HG03521 (cell line): ENCODE measurements around the gene HRH2.
"Not testable (repeated sequence)": the region's sequence is repeated elsewhere in the genome, so short reads cannot be mapped to it uniquely, and the experiment has no call there.

ENCODE experiments used
- ATAC-seq: cut with Tn5 transposase; IDR thresholded peaks from one replicate; pipeline ENCODE4 v1.9.1; 2021; ENCODE audit warnings: mild to moderate bottlenecking, moderate library complexity; ENCODE audit not compliant: unreplicated experiment

The HRH2 gene

DNA sequence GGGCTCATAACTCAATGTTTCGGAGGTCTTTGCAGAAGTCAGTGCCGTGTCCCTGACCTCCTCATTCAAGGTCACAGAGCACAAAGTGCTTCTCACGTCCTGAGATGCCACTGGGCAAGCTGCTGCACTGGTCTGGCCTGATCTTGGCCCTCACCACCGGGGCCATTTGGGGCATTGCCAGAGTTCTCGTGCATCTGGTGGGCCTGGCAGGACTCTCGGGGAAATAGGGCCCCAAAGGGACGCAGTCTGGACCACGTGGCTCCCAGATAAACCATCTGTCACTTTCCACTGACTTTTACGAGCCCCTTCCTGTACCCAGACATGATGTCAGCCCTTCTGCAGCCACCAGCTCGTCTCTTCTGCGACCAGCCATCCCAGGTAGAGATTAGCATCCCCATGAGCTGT, 54.8 kb downstream of the HRH2 start:
- no peak for ATAC-seq

- no peak for ATAC-seq
Observed at GRCh38 chr5:175713930-175714329, 56.1 kb downstream of the HRH2 start.

DNA sequence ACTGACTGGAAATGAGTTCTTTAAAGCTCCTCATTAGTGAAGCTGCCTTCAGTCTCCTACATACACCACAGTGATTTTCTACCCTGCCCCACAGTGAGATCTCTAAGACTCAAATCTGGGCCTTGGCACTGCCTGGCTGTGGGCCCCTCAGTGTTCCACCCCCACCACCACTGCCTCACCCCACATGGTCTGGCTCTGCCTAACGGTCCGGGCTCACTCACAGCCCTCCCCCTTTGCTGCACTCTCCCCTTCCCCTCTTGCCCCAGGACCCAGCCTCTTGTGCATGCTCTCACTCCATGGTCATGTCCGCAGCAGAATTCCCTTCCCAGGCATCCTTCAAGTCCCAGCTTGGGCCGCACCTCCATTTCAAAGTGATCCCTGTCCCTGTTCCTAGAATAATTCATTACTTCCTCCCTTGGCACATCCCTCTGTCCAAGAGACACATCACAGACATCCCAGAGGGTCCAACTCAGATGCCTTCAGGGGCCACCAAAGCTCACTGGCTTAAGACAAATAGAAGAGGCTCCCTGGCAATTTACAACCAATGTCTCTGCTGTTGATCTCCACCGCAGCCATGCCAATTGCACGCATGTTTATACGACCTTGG, 56.7 kb downstream of the HRH2 start:
- ATAC-seq: no peak

GRCh38 chr5:175715627-175716522, 58.0 kb downstream of the HRH2 start:
- ATAC-seq: no peak

DNA sequence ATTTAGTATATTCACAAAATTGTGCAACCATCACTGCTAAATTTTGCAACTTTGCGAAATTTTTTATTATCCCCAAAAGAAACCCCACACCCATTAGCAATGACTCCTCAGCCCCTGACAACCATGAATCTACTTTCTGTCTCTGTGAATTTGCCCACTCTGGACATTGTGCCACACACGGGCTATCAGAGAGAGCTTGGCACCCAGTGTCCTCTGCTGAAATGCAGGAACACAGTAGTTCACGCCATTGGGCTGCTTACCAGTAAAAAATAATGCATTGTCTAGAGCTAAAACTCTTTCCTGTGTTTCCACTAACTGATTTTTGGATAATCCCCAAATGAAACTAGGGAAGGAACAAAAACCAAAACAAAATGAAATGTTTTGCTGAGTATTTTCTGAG, 60.0 kb downstream of the HRH2 start:
- ATAC-seq: no peak

- no peak for ATAC-seq
Observed at GRCh38 chr5:175718401-175719108, 60.7 kb downstream of the HRH2 start.

GRCh38 chr5:175719109-175719432, 61.2 kb downstream of the HRH2 start:
- ATAC-seq: not testable (repeated sequence)

DNA sequence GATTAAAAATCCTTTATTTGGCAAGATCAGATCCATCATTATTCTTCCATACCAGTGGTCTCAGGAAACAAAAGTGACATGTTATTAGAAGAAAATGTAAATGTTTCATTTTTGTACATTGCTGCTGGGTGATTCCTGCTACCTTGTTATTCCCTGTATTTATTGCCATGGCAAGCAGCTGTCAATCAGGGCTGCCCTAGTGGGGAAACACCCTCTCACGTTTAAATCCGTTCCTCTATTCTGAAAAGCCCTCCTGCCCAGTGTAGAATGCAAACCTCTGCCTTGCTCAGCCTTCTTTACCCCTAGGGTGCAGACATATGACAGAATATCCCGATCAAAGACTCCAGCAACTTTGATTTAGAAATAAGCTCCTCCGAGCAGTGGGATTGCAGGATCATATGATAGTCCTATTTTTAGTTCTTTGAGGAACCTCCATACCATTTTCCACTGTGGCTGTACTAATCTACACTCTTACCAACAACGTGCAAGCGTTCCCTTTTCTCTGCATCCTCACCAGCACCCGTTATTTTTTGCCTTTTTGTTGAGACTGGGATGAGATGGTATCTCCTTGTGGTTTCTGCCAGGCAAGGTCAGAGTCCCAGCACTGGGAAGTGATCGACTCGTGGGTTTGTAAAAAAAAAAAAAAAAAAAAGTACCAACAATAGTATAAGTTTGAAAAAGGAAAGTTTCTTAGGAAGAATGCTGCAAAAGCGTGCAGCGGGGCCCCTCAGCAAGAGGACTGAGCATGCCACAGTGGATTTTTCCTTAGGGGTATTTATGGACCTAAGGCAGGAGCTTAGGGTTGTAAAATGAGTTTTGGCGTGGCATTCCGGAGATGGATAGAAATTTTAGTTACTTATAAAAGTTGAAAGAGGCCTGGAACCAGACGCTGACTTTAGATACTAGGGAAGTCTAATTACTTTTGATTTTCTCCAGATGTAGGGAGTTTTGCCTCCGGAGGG, 66.7 kb downstream of the HRH2 start:
- ATAC-seq: no peak

GRCh38 chr5:175728316-175728715, 70.4 kb downstream of the HRH2 start:
- ATAC-seq: no peak

DNA sequence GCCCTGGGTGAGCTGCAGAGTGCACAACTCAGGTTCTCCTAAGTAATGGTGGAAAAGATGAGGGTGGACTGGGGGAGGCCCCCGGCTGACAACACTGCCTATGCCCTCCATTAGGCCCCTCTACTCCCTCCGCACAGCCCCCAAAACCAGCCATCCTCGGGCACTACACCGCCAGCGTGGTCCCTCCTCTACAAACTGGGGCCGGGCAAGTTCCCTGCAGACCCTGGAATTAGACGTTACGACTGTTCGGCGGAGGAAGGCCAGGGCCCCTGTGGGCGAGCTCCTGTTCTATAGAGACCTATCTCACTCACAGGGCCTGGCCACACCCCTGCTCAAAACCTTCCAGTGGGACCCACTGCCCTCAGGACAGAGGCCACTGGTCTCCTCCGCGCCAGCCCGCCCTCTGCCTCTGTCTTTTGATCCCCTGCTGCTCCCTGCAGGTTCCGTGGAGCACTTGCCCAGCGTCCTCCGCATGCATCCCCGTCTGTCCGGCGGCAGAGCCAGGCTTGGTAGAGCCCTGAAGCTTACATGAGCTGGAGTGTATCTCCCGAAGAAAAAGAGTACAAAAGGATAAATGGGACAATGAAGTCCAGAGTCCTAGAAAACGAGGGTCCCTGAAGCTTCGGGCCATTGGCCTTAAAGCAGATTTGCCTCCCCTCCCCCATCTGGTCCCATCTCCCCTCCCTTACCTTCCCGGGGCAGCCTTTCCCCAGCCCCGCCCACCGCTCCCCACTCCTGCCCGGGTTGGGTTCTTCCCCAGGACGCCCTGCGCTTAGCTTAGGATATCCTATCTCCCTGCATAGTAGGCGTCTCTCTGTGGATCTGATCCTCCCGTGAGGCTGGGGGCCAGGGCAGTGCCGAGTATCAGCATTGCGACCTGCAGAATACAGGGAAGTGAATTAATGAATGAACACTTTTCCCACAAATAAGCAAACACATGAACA, 71.3 kb downstream of the HRH2 start:
- no peak for ATAC-seq

DNA sequence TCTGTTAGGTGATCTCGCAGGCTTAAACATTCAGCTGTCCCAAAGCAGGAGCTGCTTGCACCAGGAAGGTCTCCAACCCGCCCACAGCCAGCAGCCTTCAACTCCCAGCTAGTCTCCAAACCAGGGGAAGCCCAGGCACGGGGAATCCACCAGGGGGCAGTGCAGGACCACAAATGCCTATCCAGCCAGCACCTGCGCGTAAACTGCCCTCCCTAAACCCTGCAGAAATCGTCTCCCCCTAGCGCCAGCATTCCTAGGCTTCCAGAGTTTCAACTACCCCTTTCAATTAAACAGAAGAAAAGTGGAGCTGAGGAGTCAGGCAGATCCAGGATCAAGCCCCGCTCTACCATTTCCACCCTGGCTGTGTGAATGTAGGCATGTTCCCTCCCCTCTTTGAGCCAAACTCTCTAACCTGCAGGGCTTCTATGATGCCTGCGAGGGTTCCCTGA, 72.0 kb downstream of the HRH2 start:
- ATAC-seq: peak; percentile 58

- ATAC-seq: no peak
Observed at GRCh38 chr5:175731172-175731571, 73.3 kb downstream of the HRH2 start.

- ATAC-seq: no peak
Observed at GRCh38 chr5:175731756-175732465, 74.0 kb downstream of the HRH2 start.

DNA sequence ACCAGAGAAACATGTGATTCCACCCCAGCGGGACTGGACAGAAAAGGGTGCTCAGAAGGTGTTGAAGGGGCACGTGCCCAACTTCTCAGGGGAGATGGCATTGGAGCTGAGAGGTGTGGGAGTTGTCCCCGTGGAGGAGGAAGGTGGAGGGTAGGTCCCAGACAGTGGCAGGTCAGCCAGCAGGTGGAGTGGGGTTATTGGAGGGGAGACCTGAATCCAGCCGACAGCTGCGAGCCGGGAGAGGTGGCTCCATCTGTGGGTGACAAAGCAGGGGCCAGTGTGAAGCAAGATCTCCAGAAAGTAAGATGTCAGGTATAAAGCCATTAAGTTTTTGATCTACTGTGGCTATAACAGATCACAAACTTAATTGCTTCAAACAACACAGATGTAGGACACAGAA, 75.1 kb downstream of the HRH2 start:
- no peak for ATAC-seq

DNA sequence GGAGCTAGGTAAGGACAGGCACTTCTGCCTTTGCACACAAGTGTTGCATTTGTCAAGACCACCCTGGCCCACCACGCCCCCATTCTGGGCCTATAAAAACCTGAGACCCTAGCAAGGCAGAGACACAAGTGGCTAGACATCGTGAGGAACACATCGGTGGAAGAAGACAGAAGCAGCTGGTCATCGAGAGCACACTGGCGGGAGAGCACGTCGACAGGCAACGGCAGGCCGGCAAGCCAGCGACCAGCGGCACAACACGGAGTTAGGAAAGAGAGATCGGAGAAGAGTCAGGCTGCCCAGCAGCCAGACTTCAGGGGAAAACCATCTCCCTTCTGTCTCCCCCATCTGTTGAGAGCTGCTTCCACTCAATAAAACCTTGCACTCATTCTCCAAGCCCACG, 76.1 kb downstream of the HRH2 start:
- ATAC-seq: no peak

DNA sequence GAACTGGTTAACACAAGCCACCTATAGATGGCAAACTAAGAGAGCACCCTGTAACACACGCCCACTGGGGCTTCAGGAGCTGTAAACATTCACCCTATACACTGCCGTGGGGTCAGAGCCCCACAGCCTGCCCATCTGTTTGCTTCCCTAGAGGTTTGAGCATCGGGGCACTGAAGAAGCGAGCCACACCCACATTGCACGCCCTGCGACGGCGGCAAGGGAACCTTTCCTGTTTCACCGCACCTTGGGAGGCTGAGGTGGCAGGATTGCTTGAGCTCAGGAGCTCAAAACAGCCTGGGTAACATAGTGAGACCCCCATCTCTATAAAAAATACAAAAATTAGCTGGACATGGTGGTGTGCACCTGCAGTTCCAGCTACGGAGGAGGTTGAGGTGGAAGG, 76.6 kb downstream of the HRH2 start:
- no peak for ATAC-seq

DNA sequence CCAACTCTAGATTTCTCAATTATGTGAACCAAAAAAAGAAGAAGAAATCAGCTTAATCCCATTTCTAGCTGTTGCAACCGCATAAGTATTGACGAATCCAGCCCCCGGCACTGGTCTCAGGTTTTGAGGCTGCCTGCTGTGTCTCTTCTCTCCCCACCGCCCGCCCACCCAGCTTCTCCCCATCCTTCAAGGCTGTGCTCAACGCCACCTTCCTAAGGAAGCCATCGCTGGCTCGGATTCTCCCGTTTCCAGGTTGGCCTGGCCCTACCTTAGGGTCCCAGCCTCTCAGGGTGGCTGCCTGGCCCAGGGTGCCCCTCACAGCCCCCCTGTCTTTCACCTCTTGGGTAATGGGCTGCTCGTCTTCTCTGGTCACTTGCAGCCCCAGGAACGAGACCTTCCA, 77.8 kb downstream of the HRH2 start:
- no peak for ATAC-seq

DNA sequence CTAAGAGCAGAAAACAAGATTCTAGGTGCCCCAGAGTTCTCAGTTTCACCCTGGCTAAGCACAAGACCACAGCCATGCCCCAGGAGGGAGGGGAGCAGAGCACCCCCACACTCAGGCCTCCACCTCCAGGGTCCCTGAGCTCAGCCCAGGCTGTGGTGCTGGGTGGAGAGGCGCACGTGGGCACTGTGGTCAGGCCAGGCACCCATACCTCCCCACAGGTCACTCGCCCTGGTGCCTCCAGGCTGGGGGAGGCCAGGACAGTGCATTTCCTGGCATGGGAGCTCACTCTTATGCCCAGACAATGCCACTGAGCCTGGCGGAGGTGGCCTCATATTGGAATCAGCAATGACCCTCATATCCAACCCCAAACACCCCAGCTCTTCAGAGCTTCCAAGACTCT, 78.8 kb downstream of the HRH2 start:
- no peak for ATAC-seq

- no peak for ATAC-seq
Observed at GRCh38 chr5:175737481-175737880, 79.6 kb downstream of the HRH2 start.
